Activated CD4-positive, CD25-positive, alpha-beta regulatory T cell treated with anti-CD3 and anti-CD28 coated beads, Interleukin-2, amount 50 U/mL, for 24 hours (primary cell): Measurements from ENCODE around the gene GALNT2.

ENCODE experiments used
- ATAC-seq, 2 donors: fragments of 150-1000 bp; cut with Tn5 transposase; one replicate each; pipeline ENCODE4 v1.10.0; 2021; ENCODE audit warnings: mild to moderate bottlenecking in 1 of 2, moderate library complexity in 1 of 2

GALNT2 gene

DNA sequence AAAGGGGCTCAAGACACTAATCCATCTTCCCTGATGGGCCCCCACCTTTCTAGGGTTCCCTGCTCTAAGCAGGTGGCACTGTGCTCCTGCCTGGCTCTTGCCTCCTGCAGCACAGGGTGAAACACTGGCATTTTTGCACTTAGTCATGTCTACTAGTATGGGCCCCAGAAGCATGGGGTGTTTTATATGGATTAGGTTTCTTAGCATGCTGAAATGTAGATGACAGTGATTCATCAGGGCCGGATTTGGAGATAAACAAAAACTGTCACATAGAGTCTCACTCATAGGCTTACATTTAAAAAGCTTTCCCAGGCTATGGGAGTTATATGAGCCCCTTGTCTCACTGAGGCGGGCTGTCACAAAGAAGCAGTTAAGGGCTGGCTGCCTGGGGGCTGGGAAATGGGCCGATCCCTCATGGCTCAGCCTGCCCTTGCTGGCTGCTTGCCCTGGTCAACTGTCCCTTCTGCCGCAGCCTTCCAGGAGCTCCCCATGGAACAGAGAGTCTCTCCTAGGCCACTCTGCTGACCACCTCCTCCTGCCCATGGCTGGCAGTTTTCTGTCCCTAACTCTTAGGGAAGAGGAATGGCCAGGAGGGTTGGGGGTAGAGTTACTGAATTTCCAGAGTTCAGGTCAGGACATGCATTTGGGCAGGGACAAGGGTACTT, 6.5 kb downstream of the GALNT2 start:
- ATAC-seq, result peak; percentile 29 to 34

DNA sequence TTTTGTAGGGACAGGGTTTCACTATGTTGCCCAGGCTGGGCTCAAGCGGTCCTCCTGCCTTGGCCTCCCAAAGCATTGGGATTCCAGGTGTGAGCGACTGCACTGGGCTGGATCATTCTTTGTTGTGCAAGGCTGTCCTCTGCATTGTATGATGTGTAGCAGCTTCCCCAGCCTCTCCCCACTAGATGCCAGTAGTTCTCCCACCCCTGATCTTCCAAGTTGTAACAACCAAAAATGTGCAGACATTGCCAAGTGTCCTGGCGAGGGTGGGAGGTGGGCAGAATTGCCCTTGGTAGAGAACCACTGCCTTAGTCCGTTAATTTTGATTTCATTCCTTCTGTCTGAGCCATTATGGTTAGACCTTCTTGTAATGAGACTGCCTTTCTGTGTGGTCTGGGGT, 7.2 kb downstream of the GALNT2 start:
- no peak for ATAC-seq

DNA sequence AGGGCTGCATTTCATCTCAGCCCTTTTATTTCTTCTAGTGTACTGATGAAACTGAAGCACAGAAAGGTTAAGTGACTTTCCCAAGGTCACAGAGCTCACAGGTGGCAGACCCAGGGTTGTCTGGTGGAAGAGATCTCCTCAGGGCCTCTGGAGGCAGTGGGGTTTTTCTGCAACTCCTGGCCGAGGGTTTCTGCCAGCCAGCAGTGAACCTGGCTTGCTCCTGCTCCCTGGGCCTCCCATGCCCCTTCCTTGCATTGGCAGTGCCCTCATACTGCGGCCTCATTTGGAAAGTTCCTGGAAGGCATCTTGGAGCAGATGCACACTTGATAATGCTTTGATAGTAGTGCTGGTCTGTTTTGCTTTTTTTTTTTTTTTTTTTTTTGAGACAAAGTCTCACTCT, 7.7 kb downstream of the GALNT2 start:
- ATAC-seq, result no peak

DNA sequence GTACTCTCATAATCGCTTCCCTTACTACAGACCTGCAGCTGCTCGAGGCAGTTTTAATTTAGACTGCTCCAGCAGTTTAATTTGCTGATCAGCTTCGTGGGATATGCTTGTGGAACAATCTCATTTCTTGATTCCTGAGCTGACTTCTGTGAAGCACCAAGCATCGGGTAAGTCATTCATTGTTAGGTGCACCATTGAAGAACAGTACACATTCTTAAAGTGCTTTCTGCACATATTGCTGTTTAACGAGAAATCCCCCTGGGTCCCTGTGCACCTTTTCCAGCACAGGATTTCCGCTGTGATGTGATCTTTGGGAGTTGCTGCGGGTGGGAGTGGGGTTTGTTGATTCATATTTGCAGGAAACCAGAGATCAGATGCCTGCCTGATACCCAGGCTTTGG, 9.1 kb downstream of the GALNT2 start:
- no peak for ATAC-seq

DNA sequence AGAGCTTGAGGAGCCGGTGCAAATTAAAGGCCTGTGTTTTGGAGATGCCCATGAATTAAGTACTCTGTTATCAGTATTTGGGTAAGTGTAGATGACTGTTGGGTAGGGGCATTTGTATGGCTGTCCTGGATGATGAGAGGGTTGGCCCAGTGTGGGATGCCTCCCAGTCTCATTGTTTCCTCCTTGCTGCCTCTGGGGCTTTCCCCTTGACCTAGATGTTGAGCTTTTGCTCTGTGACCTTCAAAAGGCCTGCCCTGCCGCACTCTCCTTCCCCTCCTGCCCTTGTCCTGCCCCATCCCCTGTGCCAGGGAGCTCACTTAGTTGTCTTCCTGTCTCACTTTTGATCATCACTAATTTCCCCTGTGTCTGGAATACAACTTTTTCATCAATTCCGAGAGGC, 10.0 kb downstream of the GALNT2 start:
- peak; percentile 21 to 36 for ATAC-seq

DNA sequence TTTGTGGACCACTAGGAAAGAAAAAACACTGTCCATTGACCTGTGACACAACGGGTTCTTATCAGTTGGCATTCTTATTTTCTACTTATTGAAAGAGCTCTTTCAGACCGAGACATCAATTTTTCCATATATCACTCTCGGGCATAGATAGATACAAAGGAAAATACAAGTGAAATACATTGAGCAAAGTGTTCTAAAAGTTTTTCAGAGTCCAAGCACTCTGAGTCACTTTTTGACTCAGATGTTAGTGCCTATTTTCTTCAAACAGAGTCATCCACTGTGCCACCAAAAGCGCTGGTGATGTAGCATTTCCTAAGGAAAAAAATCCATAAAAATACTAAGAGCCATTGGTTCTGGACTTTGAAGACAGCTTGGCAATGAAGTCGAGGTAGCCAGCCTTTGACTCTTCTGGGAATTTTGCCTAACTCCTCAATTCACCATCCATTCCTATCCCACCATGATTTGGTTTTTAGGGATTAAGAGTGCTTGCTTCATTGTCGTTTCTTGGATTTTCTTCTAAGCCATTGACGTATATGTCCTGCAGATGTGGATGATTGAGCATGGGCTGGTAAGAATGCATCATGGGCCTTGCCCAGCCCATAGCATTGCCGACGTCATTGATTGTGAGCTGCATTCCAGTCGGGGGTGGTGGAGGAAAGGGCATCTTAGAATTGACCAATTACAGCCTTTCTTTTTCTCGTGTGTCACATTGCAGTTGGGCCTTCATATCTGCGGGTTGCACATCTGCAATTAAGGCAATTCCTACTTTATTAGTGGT, 10.6 kb downstream of the GALNT2 start:
- peak in 1 of 2 donors; percentile 37 for ATAC-seq

DNA sequence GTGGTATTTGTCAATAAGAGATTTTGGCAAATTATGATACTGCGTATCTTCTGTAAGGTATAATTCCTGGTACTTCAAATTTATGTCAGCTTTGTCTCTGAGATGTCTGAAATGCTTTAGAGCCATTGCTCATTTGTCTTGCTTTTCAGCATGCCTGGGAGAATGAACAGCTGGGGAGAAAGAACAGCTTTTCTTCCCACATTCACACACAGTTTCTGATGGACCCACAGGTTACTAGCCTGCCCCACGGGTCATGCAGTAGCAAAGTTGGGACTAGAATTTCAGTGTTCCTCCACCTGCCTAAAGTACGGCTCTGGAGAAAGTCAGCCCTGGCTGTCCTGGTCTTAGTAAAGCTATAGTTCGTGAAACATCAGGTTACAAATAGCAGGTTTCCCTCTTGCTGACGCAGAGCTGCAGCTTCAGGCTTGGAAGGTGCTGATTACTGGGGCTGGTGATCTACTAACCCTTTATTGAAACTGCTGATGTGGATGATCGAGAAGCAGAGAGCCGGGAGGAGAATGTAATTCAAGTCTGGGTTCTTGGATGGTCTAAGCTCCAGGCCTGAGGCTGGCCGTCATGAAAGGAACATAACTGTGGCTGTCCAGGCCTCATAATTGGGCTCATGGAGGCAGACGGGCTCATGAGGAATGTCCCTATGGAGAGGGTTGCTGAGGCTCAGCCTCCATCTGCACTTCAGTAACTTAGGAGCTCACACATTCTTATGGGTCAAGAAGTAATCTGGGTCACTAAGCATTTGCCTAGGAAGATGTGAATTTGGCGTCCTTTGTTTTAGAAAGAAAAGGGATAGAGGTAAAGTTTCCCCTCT, 12.4 kb downstream of the GALNT2 start:
- ATAC-seq, result no peak

DNA sequence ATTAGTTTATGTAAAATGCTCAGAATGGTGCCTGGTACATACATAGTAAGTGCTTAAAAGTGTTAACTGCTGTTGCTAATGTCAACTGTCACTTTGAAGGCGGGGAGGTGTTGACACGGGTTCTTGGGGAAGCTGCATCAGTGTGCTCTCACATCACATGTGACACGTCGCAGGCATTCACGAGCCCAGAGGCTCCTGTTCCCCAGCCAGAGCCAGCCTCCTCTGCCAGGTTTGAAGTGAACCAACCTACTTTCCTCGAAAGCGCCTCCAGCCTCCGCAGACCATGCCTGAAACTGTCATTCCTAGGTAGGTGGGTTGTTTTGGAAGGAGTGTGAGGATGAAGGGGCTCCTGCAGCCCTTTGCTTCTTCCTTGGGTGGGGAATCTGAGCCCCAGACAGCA, 13.8 kb downstream of the GALNT2 start:
- ATAC-seq, result no peak

DNA sequence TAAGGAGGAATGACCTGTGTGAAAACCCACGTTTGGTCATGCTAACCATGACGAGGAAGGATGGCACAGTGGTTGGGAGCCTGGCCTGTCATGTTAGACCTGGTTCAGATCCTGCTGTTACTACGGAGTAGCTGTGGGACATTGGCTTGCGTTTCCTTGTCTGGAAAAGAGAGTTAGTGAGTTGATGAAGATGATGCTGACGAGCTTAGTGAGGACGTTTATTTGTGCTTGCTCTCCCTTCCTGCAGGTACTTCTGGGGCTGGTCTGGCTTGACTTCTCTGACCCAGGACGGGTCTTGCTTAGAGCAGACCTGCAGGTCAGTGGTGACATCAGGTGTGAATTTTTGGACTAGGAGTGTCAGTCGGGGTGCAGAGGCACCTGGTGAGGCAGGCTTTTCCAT, 14.7 kb downstream of the GALNT2 start:
- ATAC-seq, result no peak

DNA sequence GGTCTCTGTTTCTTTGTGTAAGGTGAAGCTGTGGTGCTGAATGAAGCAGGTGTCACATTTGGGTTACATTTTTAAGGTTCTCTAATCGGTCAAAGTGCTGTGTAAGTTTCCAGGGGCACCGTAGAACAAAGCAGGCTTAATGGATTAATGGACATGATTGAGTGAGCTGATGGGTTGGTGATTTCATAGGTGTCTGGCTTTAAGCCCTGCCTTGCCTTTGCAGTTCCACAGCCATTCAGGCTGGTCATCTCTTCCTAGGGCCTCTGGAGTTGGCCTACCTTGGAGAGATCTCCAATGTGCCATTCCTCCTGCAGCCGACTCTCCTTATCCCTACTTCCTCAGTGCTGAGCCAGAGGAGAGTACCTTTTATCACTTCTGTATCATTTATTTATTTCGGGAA, 15.2 kb downstream of the GALNT2 start:
- ATAC-seq, result no peak

DNA sequence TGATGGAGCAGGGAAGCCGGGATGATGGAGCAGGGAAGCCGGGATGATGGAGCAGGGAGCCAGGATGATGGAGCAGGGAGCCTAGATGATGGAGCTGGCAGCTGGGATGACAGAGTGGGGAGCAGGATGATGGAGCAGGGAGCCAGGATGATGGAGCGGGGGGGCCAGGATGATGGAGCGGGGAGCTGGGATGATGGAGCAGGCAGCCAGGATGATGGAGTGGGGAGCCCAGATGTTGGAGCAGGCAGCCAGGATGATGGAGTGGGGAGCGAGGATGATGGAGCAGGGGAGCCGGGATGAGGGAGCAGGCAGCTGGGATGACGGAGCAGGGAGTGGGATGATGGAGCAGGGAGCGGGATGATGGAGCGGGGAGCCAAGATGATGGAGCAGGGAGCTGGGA, 16.0 kb downstream of the GALNT2 start:
- no peak for ATAC-seq

DNA sequence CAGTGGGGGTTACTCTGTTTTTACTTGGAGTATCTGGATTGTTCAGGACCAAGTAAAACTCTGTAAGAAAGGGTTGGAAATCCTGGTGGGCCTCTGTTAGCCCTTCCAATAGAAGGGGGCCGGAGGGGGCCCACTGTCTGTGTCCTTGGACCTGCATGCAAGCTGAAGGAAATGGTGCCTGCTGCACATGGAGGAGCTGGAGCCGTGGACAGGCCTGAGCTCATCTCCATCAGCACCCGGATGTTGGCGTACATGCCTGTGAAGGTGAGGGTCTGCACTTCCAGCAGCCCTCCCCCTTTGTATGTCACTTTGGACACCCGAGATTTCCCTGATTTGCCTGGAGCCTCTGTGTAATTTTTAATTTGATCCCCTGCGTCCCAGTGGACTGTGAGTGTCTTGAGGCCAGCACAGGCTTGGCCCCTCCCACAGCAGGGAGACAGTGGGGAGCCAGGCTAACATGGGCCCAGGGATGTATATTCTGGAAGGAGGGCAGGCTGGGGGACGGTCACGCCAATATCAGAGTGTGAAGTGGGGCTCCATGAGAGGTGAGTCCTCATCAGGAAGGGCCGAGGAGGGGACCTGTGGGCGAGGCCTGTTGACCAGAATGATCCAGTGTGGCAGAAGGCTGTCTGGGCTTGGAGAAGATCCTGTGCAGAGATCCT, 16.8 kb downstream of the GALNT2 start:
- no peak for ATAC-seq

DNA sequence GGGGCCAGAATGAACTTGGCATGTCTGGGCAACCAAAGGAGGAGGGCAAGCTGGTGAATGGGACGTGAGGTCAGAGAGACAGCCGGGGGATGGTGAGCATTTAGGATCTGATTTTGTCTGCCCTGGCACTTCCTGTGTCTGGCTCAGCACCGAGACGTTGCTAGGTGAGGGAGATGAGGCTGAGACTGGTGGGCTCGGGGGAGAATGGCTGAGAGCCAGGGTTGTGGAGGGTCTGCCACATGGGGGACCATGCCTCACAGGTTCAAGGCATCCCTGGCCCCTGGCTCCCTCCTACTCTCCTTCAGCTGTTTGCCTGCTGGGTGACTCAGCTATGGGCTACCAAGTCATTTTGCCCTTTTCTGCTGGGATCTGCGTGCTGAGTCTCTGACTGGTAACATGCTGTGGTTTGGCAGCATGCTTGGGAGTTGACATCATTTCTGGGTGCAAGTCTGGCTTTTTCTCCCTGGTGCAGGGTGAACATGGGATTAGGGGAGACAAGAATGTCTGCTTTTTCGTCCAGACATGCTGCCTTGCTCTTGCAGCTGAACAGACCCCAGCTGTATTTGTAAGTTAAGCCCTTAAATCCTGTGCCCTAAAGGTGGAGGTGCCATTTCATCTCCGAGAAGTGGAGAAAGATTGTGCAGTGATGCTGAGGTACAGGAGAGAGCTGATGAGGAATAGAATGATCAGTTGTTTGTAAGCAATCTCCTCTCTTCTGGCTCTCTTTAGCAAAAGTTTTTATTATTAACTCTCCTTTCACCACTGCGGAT, 17.6 kb downstream of the GALNT2 start:
- ATAC-seq, result peak; percentile 95 to 98

DNA sequence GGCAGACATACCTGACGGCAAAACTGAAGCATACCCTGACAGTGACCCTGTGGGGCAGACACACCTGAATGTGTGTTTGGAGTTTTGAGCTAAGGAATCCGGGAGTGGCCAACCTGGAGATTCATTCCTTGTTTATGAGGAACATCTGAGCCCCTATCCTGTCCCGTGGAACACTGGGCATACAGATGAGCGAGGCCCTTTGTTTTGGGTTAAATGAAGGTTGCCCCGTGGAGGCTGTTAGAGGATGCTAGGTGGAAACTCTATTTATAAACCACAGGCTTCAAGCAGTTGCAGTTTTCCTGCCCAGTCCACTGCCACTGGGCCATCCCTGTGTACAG, 18.1 kb downstream of the GALNT2 start:
- no peak for ATAC-seq

DNA sequence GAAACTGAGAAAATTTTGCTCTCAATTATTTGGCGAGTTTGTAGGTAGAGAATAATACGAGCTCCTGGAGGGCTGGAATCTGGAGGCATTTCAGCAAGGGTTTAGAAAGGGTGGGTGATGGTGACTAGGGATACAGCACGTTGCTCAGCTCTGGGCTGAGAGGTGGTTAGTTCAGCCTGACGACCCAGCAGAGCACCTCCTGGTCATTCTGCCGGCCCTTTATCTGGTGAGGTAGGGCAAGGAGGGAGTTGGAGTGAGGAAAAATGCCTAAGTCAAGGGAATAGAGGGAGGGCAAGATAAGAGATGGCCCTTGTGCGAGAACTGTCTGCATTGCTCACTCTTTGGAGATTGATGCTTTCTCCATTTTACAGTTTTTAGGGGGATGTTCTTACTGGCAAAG, 19.1 kb downstream of the GALNT2 start:
- ATAC-seq, result no peak

DNA sequence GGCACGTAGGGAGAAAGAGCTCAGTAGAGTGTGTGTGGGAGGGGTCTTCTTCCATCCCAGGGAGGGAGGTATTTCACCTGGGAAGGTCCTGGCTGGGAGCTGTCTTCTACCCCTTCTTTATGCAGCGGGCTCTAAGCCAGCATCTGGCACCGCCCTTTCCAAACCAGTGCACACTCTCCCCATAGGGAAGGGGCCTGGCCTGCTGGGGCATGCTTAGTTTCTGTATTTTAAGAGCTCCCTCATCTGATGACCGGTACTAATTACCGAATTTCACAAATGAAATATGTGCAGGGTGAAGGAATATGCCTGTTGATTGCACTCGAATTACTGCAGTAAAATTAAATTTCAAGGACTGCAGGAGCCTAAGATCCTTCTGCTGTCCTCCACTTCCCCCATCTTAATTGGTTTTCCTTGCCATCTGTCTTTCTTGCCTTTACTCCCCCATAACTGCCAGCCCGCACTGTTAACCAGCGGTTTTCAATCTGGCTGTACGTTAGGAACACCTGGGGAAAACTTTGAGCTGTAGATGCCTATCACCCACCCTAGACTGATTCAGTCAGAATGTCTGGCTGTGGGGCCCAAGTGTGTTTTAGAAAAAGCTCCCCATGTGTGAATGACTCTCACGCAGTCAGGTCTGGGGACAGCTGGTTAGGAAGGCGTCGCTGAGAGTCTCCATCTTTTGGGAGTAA, 20.1 kb downstream of the GALNT2 start:
- no peak for ATAC-seq

DNA sequence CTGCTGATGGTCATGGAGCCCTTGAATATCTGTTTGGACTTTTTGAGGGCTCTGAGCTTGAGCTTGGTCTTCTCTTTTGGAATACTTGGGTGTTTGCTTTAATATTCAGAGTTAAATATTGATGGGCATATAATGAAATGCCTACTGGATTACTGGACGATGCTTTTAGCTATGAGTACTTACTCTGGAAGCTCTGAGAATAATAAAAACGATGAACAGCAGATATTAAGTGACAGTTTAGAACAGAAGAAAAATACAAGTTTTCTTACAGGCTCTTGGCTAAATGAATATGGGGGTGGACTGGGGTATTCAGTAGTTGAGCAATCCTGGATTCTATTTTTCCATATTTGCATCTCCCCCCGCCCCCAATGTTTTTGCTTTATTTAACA, 20.7 kb downstream of the GALNT2 start:
- ATAC-seq, result no peak

DNA sequence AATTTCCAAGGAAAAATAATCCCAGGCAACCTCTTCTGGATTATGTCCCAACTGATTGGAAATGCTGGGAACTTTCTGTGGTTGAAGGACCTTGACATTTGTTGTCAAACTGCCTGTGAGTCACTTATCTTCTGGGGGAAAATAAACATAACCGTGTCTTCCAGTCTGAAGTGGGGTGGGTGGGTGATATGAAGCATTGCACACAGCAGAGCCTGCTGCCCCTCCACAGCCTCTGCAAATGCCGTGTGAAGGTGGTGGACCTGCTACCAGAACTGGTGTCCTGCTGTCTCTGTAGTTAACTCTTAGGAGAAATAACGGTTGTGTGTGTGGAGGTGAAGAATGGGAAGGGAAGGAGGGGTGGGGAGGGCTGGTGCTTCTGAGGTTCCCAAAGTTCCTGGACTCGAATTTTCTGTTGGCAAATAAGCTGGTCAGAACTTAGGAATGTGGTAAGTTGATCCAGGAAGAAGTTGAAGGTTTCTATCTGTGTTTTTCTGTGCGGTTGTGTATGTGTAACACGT, 23.2 kb downstream of the GALNT2 start:
- ATAC-seq, result no peak

DNA sequence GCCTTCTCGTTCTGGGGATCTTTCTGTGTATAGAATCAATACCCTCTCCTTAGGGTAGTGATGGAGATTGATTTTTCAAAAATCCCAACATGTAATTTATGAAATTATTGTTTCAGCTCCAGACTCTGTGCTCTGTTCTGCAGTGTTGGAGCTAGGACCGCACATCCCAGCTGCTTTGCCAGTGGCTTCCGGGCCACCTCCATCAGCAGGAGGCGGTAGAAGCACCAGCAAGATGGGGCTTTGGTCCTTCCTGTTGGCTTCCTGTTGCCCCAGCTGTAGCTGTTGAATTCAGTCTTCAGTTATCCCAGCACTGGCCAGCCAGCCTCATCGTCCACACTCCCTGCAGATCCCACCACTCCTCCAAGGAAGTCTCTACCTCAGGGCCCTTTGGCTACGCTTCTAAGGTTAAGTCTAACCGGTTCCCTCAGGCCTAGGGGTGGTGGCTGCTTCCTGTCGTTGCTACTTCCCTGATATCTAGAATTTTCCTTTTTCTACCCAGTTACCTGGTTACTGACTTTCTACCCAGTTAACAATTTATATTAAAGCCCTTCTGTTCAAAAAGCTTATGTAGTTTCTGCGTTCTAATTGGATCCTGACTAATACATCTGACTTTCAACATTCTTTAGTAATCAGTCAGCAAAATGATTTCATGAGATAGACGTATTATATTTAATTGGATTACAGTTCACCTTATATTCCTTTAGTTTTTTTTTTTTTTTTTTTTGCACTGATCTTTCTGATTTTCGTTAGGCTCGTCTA, 24.6 kb downstream of the GALNT2 start:
- ATAC-seq, result no peak

DNA sequence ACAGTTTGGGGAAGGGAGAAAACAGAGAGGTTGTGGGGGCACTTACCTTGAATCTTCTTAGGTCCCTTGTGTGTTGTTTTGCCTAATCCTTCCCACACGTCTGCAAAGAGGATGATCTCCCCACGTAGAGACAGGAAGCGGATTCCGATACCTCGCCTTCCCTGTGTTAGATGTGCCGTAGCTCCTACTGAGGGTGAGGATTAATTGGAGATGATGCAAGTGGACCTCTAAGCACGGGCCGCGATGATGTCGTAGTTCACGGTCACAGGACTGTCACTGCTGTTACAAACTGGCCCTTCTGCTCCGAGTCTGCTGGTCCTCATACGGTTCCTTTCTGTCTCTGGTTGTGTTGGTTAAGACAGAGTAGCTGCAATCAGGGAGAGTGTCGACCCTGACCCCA, 27.7 kb downstream of the GALNT2 start:
- no peak for ATAC-seq

DNA sequence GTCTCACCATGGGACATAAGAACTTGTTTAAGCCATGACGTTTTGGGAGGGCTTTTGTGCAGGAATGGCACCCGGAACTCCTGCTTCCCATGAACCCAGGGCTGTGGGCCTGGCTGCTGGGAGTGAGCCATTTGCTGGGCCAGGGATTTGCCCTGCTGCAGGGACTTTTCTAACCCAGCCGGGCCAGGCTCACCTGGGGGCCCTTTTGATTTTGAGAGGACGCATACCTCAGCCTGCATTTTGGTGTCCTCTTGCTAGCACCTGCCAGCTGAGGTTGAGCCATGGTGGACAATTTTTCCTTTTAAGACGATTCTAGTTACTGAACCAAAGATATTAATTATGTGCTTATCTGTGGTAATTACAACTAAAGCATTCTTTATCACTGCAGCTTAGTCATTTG, 28.9 kb downstream of the GALNT2 start:
- ATAC-seq, result no peak
